ENCODE data around the gene SEC24C. TPM values are rescaled to one million over a fixed set of nuclear protein-coding genes. Genes with fewer than 3 reads are reported as not detected.

The SEC24C gene
- polyA plus RNA-seq, 1 of the 3 experiments (the other 2 are of a cell fraction), result 73.6 TPM

DNA sequence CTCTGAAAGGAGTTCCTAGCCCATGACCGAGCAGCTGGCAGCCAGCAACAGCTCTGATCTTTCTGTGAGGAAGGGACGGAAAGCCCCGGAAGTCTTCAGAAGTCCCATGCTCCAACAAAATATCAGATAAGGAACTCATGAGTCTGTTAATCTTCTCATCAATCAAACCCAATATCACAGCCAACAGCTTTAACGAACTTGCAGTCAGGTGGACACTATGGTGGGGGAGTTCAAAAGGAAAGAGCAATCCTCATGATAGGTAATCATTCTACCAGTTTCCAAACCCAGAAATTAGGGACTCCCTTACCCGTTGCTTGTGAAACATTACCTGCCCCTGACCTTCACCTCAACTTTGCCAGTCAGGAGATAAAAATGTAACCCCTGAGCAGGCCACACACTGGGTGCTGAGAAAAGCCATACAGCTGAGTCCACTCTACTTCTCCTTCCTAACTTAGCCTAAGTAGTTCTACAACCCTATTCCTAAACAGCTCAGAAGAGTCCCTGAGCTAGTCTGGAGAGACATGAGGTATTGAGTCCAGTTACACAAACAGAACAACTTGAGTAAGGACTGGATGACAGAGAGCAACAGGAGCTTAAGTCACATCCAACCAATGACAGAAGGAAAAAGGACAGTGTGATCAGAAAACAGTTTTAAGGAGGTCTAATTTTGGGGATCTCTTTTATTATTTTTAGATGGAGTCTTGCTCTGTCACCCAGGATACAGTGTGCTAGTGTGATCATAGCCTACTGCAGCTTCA, 65.1 kb downstream of the SEC24C start:
- TF ChIP-seq RCOR1 (IDR thresholded peaks at IDR 0.05; ENCODE audit: low read length), result no peak
- no peak for TF ChIP-seq JUND (IDR thresholded peaks at IDR 0.05)
- no peak for TF ChIP-seq TCF12 (IDR thresholded peaks at IDR 0.05)
- TF ChIP-seq FOXJ3 (CRISPR knock-in tag; IDR thresholded peaks at IDR 0.05), result no peak
- POLR2A ChIA-PET, result interaction anchor here (1.6 kb wide), 1 partner anchor 23 kb away, joined by 4 read pairs; no protein-coding TSS in a partner anchor

DNA sequence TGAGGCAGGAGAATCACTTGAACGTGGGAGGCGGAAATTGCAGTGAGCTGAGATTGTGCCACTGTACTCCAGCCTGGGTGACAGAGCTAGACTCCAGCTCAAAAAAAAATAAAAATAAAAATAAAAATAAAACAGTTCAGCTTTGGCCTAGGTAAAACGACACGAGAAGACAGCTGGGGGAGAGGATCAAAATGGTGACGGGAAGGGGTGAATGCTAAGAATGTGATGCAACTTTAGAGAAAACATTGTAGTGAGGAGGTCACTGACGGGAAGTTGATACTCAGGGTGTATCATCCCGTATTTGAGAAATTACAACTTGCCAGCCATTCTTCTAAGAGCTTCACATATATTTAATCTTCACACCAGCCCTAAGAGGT, 66.2 kb downstream of the SEC24C start:
- TF ChIP-seq RFX5 (IDR thresholded peaks at IDR 0.05; ENCODE audit: low read length), result no peak
- peak overlapping the region; percentile 81 to 86 for H3K4me3 ChIP-seq (ENCODE audit: low read depth in 2 of 2, low read length in 1 of 2)
- H3F3A ChIP-seq (replicated peaks; ENCODE audit: insufficient read depth), result peaks cover 13% of the 10 kb centered on the region
- H2AFZ ChIP-seq (ENCODE audit: low read depth), result no peak overlapping the region
- peak overlapping the region; percentile 87 for H3K4me2 ChIP-seq
- WGBS (ENCODE audit: low lambda C conversion rate), result 87% methylated on average over 7 of the region's 7 CpGs
- ChIA-PET POLR2A (interaction anchor here (1.0 to 1.6 kb wide), 5 partner anchors 8 to 37 kb away, joined by 3 to 5 read pairs (median 4); no protein-coding TSS in a partner anchor), CTCF (interaction anchor here (0.6 to 1.4 kb wide), 5 partner anchors 16 to 1715 kb away, joined by 3 to 4 read pairs (median 3); partner anchors contain the start of gene ZSWIM8)
- no peaks in the 10 kb centered on the region for H4K20me1 ChIP-seq (ENCODE audit: insufficient read depth)
- H3K4me1 ChIP-seq (ENCODE audit: control insufficient read depth in 1 of 2, insufficient read depth in 2 of 2, low read depth in 1 of 2, low read length in 1 of 2), result peaks cover 0 to 4% of the 10 kb centered on the region in 2 experiments; a peak in 2 of 4 replicates
- H3K79me2 ChIP-seq (ENCODE audit: insufficient read depth), result peaks cover 22% of the 10 kb centered on the region; the same call in 1 of the 2 replicates
- H3K9me2 ChIP-seq, result no peaks in the 10 kb centered on the region
- no peaks in the 10 kb centered on the region for H3K27me3 ChIP-seq (ENCODE audit: insufficient read depth)
- H3K36me3 ChIP-seq (replicated peaks in 1 of 2; ENCODE audit: control insufficient read depth in 1 of 2, insufficient read depth in 2 of 2, low read length in 1 of 2), result peaks cover 22 to 53% of the 10 kb centered on the region in 2 experiments
- H3K9ac ChIP-seq, result peak overlapping the region; percentile 83; the same call in 1 of the 2 replicates
- no peak for DNase-seq
- no peaks in the 10 kb centered on the region for H3K9me3 ChIP-seq
- peak overlapping the region in 1 of 2 experiments; percentile 63; a peak in 1 of 4 replicates for H3K27ac ChIP-seq (ENCODE audit: low read depth in 2 of 2, low read length in 1 of 2)

More for the DNA sequence above, 65.1 kb downstream of the SEC24C start:
- CTCF ChIA-PET, result interaction anchor here (0.6 to 1.4 kb wide), 3 partner anchors 41 to 259 kb away, joined by 3 to 5 read pairs (median 3); no protein-coding TSS in a partner anchor
- H3K36me3 ChIP-seq (replicated peaks in 1 of 2; ENCODE audit: control insufficient read depth in 1 of 2, insufficient read depth in 2 of 2, low read length in 1 of 2), result peaks cover 27 to 46% of the 10 kb centered on the region in 2 experiments
- H3K4me3 ChIP-seq (ENCODE audit: low read depth in 2 of 2, low read length in 1 of 2), result no peak overlapping the region
- peaks cover 0 to 4% of the 10 kb centered on the region in 2 experiments; a peak in 2 of 4 replicates for H3K4me1 ChIP-seq (ENCODE audit: control insufficient read depth in 1 of 2, insufficient read depth in 2 of 2, low read depth in 1 of 2, low read length in 1 of 2)
- H3K79me2 ChIP-seq (ENCODE audit: insufficient read depth), result peaks cover 22% of the 10 kb centered on the region; the same call in 1 of the 2 replicates
- peaks cover 14% of the 10 kb centered on the region for H3F3A ChIP-seq (replicated peaks; ENCODE audit: insufficient read depth)
- no peak overlapping the region for H2AFZ ChIP-seq (ENCODE audit: low read depth)
- no peak overlapping the region for H3K9ac ChIP-seq
- DNase-seq, result no peak
- H3K4me2 ChIP-seq, result no peak overlapping the region
- H4K20me1 ChIP-seq (ENCODE audit: insufficient read depth), result no peaks in the 10 kb centered on the region
- WGBS (ENCODE audit: low lambda C conversion rate), result 86% methylated on average over 5 of the region's 5 CpGs
- no peaks in the 10 kb centered on the region for H3K27me3 ChIP-seq (ENCODE audit: insufficient read depth)
- no peak overlapping the region for H3K27ac ChIP-seq (ENCODE audit: low read depth in 2 of 2, low read length in 1 of 2)
- H3K9me3 ChIP-seq, result no peaks in the 10 kb centered on the region
- H3K9me2 ChIP-seq, result no peaks in the 10 kb centered on the region

DNA sequence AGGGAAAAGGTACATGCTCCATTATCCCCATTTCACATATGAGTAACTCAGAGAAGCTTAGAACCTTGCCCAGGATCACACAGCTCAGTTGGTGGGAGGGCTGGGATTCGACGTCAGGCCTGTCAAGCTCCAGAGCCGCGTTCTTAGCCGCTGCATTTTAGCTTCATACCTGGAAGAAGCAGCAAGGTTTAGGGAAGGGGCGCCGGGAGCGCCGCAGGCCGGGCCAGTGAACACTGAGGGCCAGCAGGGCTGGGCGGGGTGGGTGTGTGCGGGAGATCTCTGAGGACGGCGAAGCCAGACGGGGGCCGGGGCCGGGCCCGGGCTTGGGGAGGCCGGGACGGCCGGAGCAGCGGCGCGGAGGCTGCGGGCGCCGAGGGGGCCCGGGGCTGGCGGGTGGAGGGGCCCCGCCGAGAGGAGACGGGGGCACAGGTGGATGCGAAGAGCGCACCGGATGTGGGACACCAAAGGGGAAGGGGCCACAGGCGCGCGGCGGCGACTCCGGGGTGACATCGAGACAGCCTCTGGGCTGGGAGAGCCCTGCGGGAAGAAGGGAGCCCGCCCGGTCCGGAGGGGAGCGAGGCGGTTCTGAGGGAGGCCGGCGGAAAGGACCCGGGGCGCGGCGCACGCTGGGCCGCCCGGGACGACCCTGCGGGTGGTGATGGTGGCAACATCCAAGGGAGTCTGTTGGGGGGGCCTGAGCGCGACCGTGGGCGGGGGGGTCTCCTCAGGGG, 66.7 kb downstream of the SEC24C start:
- Histone ChIP-seq H3K27me3 (ENCODE audit: insufficient read depth) (no peaks in the 10 kb centered on the region), H2AFZ (ENCODE audit: low read depth) (0 out of 2 replicates have a peak overlapping the region, but pooled peaks have one; percentile 11), H3K79me2 (ENCODE audit: insufficient read depth) (peaks cover 22% of the 10 kb centered on the region; the same call in 1 of the 2 replicates), H3F3A (replicated peaks; ENCODE audit: insufficient read depth) (peaks cover 18% of the 10 kb centered on the region), H3K4me1 (ENCODE audit: control insufficient read depth in 1 of 2, insufficient read depth in 2 of 2, low read depth in 1 of 2, low read length in 1 of 2) (peaks cover 3 to 4% of the 10 kb centered on the region in 2 experiments; a peak in 3 of 4 replicates), H3K27ac (ENCODE audit: low read depth in 2 of 2, low read length in 1 of 2) (peak overlapping the region; percentile 63 to 85; a peak in 3 of 4 replicates), H3K36me3 (replicated peaks in 1 of 2; ENCODE audit: control insufficient read depth in 1 of 2, insufficient read depth in 2 of 2, low read length in 1 of 2) (peaks cover 22 to 52% of the 10 kb centered on the region in 2 experiments), H3K4me2 (peak overlapping the region; percentile 87), H3K9me2 (no peaks in the 10 kb centered on the region), H3K4me3 (ENCODE audit: low read depth in 2 of 2, low read length in 1 of 2) (peak overlapping the region; percentile 81 to 86), H4K20me1 (ENCODE audit: insufficient read depth) (no peaks in the 10 kb centered on the region), H3K9ac (peak overlapping the region; percentile 83), H3K9me3 (no peaks in the 10 kb centered on the region)
- POLR2A ChIA-PET, result interaction anchor here (1.0 to 1.6 kb wide), 5 partner anchors 9 to 38 kb away, joined by 3 to 5 read pairs (median 4); no protein-coding TSS in a partner anchor
- no peak for DNase-seq
- WGBS (ENCODE audit: low lambda C conversion rate), result 0% methylated on average over 7 of the region's 63 CpGs
- TF ChIP-seq TEAD4 (IDR thresholded peaks at IDR 0.05; ENCODE audit: borderline replicate concordance, insufficient read depth) (no peak), YY1 (IDR thresholded peaks at IDR 0.05; ENCODE audit: low read depth) (no peak)
- CTCF ChIA-PET, result interaction anchor here (0.6 to 1.1 kb wide), 4 partner anchors 16 to 1715 kb away, joined by 3 to 4 read pairs (median 3); partner anchors contain the start of gene ZSWIM8
